Measurements from ENCODE around the gene ZNF451. TPM values are rescaled to one million over a fixed set of nuclear protein-coding genes. Genes with fewer than 3 reads are reported as not detected.
A peak's percentile ranks its signal among the peaks of the same experiment; 100 is the strongest.

Gene ZNF451
- polyA plus RNA-seq, 1 of the 3 experiments (the other 2 are of a cell fraction) = 8.5 TPM

DNA sequence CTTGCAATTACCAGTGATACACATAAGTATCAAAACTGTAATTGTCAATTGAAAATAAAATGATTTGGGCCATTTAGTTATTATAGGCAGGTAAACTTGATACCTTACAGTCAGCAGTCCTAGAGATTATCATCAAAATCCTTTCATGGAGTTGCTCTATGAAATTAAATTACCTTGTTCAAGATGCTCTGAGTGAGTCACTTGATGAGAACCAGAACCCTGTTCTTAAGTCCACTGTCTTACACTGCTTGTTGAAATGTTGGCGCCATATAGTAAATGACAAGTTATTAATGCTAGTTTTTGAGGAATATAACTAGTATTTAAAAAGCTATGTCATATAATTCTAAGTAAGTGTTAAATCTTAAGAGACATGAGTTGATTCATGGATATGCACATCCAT, 45.0 kb downstream of the ZNF451 start (continued):
- TF ChIP-seq USF1 (IDR thresholded peaks at IDR 0.05; ENCODE audit: borderline replicate concordance, low read depth) (no peak), FOXM1 (IDR thresholded peaks at IDR 0.05; ENCODE audit: low read depth) (0 out of 2 replicates have a peak, but pooled peaks have one; percentile 34), MEF2A (IDR thresholded peaks at IDR 0.05; ENCODE audit: borderline replicate concordance, low read depth) (no peak), TCF12 (IDR thresholded peaks at IDR 0.05) (peak; percentile 90), EP300 (IDR thresholded peaks at IDR 0.05; ENCODE audit: borderline replicate concordance in 1 of 2, low read depth in 1 of 2, low read length in 1 of 2) (peak in 1 of 2 experiments; percentile 64; a peak in 2 of 4 replicates), RXRA (IDR thresholded peaks at IDR 0.05; ENCODE audit: borderline replicate concordance, low read depth) (no peak), MAX (IDR thresholded peaks at IDR 0.05; ENCODE audit: low read depth) (no peak), NFIC (IDR thresholded peaks at IDR 0.05; ENCODE audit: borderline replicate concordance) (no peak)

GRCh38 chr6:57135885-57136284, 45.9 kb downstream of the ZNF451 start:
- no peaks in the 10 kb centered on the region for H3K9me3 ChIP-seq
- CTCF ChIA-PET = no interaction called here
- H4K20me1 ChIP-seq (ENCODE audit: insufficient read depth) = no peaks in the 10 kb centered on the region
- no peak overlapping the region for H3K9ac ChIP-seq
- 72% methylated on average over 1 of the region's 1 CpG for WGBS (ENCODE audit: low lambda C conversion rate)
- no peak overlapping the region for H2AFZ ChIP-seq (ENCODE audit: low read depth)
- no peaks in the 10 kb centered on the region; the same call in 1 of the 2 replicates for H3K79me2 ChIP-seq (ENCODE audit: insufficient read depth)
- no peak overlapping the region for H3K4me3 ChIP-seq (ENCODE audit: low read depth in 2 of 2, low read length in 1 of 2)
- DNase-seq = no peak
- no peaks in the 10 kb centered on the region for H3F3A ChIP-seq (replicated peaks; ENCODE audit: insufficient read depth)
- H3K27ac ChIP-seq (ENCODE audit: low read depth in 2 of 2, low read length in 1 of 2) = peak overlapping the region in 1 of 2 experiments; percentile 16; a peak in 1 of 4 replicates
- H3K4me2 ChIP-seq = no peak overlapping the region
- peaks cover 0 to 2% of the 10 kb centered on the region in 2 experiments; a peak in 1 of 4 replicates for H3K4me1 ChIP-seq (ENCODE audit: control insufficient read depth in 1 of 2, insufficient read depth in 2 of 2, low read depth in 1 of 2, low read length in 1 of 2)
- POLR2A ChIA-PET = no interaction called here
- no peaks in the 10 kb centered on the region for H3K27me3 ChIP-seq (ENCODE audit: insufficient read depth)
- TF ChIP-seq TCF12 (IDR thresholded peaks at IDR 0.05) (peak; percentile 25; the same call in 1 of the 2 replicates), POLR2AphosphoS5 (IDR thresholded peaks at IDR 0.05; ENCODE audit: low read depth, low read length) (no peak)
- H3K36me3 ChIP-seq (replicated peaks in 1 of 2; ENCODE audit: control insufficient read depth in 1 of 2, insufficient read depth in 2 of 2, low read length in 1 of 2) = peaks cover 28 to 31% of the 10 kb centered on the region in 2 experiments
- H3K9me2 ChIP-seq = no peaks in the 10 kb centered on the region

DNA sequence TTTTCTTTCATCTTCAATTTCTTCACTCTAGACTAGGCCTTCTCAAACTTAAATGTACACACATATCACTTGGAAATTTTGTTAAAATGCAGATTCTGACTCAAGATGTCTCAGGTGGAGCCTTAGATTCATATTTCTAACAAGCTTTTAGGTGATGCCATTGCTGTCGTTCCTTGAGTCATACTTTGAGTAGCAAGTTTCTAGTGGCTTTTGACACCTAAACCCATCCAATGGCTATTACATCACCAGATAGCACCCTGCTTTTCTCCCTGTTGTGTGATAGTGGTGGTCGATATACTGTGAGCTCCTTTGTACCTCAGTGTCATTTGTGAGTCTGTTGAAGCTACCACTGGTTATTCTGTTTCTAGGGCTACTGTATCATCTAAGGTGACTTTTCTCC, 47.4 kb downstream of the ZNF451 start:
- no peaks in the 10 kb centered on the region; a peak in 1 of 4 replicates for H3K4me1 ChIP-seq (ENCODE audit: control insufficient read depth in 1 of 2, insufficient read depth in 2 of 2, low read depth in 1 of 2, low read length in 1 of 2)
- H3F3A ChIP-seq (replicated peaks; ENCODE audit: insufficient read depth) = peaks cover 9% of the 10 kb centered on the region
- no peak for DNase-seq
- no peak overlapping the region for H3K9ac ChIP-seq
- no peaks in the 10 kb centered on the region for H4K20me1 ChIP-seq (ENCODE audit: insufficient read depth)
- 93% methylated on average over 2 of the region's 2 CpGs for WGBS (ENCODE audit: low lambda C conversion rate)
- TF ChIP-seq JUND (IDR thresholded peaks at IDR 0.05) = no peak
- no peak for TF ChIP-seq FOXJ3 (CRISPR knock-in tag; IDR thresholded peaks at IDR 0.05)
- no peak for TF ChIP-seq RXRA (IDR thresholded peaks at IDR 0.05; ENCODE audit: borderline replicate concordance, low read depth)
- no peak for TF ChIP-seq MAX (IDR thresholded peaks at IDR 0.05; ENCODE audit: low read depth)
- no peak for TF ChIP-seq EZH2phosphoT487 (IDR thresholded peaks at IDR 0.05; ENCODE audit: borderline replicate concordance, low read depth)
- no peak for TF ChIP-seq NFIC (IDR thresholded peaks at IDR 0.05; ENCODE audit: borderline replicate concordance)
- TF ChIP-seq USF1 (IDR thresholded peaks at IDR 0.05; ENCODE audit: borderline replicate concordance, low read depth) = no peak
- TF ChIP-seq FOSL2 (IDR thresholded peaks at IDR 0.05; ENCODE audit: borderline replicate concordance, low read depth) = no peak
- TF ChIP-seq, protein P1, sequence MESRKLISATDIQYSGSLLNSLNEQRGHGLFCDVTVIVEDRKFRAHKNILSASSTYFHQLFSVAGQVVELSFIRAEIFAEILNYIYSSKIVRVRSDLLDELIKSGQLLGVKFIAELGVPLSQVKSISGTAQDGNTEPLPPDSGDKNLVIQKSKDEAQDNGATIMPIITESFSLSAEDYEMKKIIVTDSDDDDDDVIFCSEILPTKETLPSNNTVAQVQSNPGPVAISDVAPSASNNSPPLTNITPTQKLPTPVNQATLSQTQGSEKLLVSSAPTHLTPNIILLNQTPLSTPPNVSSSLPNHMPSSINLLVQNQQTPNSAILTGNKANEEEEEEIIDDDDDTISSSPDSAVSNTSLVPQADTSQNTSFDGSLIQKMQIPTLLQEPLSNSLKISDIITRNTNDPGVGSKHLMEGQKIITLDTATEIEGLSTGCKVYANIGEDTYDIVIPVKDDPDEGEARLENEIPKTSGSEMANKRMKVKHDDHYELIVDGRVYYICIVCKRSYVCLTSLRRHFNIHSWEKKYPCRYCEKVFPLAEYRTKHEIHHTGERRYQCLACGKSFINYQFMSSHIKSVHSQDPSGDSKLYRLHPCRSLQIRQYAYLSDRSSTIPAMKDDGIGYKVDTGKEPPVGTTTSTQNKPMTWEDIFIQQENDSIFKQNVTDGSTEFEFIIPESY (IDR thresholded peaks at IDR 0.05; ENCODE audit: borderline replicate concordance, low read depth) = no peak
- TF ChIP-seq GATA2 (CRISPR knock-in tag; IDR thresholded peaks at IDR 0.05) = no peak
- H3K4me3 ChIP-seq (ENCODE audit: low read depth in 2 of 2, low read length in 1 of 2) = no peak overlapping the region
- H3K36me3 ChIP-seq (replicated peaks in 1 of 2; ENCODE audit: control insufficient read depth in 1 of 2, insufficient read depth in 2 of 2, low read length in 1 of 2) = peaks cover 33 to 45% of the 10 kb centered on the region in 2 experiments
- ChIA-PET POLR2A (no interaction called here), CTCF (no interaction called here)
- H3K9me3 ChIP-seq = no peaks in the 10 kb centered on the region
- H3K79me2 ChIP-seq (ENCODE audit: insufficient read depth) = no peaks in the 10 kb centered on the region; the same call in 1 of the 2 replicates
- H3K9me2 ChIP-seq = no peaks in the 10 kb centered on the region
- H3K4me2 ChIP-seq = no peak overlapping the region
- H3K27ac ChIP-seq (ENCODE audit: low read depth in 2 of 2, low read length in 1 of 2) = no peak overlapping the region
- no peaks in the 10 kb centered on the region for H3K27me3 ChIP-seq (ENCODE audit: insufficient read depth)
- no peak overlapping the region for H2AFZ ChIP-seq (ENCODE audit: low read depth)
